ENCODE data around the gene PIM3.
A peak's percentile ranks its signal among the peaks of the same experiment; 100 is the strongest.

PIM3 gene
- 51.8 to 1,002 (median 180) reads per million in 17 experiments for total RNA-seq

DNA sequence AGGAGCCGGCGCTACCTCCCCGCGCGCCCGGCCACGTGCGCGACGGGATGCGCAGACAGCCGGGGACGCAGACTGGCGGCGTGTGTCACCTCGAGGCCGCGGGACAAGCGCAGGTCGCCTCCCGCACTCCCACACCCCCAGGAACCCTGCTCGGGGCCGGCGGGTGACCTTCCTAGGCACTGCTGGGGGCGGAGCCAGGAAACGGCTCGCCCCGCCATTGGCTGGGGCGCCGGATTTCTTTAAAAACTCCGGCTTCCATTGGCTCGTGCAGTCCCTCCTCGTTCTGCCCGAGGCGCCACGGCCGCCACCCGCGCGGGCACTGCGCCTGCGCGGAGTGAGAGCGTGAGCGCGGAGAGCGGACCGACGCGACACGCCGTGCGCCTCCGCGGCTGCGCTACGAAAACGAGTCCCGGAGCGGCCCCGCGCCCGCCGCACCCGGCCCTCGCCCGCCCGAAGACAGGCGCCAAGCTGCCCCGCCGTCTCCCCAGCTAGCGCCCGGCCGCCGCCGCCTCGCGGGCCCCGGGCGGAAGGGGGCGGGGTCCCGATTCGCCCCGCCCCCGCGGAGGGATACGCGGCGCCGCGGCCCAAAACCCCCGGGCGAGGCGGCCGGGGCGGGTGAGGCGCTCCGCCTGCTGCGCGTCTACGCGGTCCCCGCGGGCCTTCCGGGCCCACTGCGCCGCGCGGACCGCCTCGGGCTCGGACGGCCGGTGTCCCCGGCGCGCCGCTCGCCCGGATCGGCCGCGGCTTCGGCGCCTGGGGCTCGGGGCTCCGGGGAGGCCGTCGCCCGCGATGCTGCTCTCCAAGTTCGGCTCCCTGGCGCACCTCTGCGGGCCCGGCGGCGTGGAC, at the start of gene PIM3:
Gene PIM3, plus strand, starts transcription at position 614 of the 846 bp plus-strand sequence. Its CDS starts 176 bp downstream, at position 790.
- DNase-seq, result peak; percentile 98 to 99 (median 99)

GRCh38 chr22:49911881-49912625, 48.5 kb upstream of the PIM3 start:
- no peak for DNase-seq

- no peak for DNase-seq
Measured at GRCh38 chr22:49913026-49913425, 47.5 kb upstream of the PIM3 start.

GRCh38 chr22:49913446-49913845, 47.1 kb upstream of the PIM3 start:
- no peak for DNase-seq

- DNase-seq, result no peak
Measured at GRCh38 chr22:49914256-49914655, 46.3 kb upstream of the PIM3 start.

DNA sequence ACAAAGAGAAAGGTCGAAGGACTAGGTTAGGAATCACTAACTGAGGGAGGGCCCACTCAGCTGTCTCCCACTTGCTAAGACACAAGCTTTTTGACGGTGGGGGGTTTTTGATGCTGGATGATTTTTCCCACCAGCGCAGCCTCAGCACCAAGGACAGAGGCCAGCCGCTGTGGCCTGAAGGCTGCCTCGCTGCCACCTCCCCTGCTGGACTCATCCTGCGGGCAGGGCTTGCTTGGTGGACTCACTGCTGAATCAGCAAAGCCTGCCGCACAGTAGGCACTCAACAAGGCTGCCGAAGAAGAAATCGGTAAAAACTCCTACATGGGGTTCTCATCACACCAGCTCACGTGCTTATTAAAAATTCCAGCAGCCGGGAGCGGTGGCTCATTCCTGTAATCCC, 45.0 kb upstream of the PIM3 start:
- no peak for DNase-seq

GRCh38 chr22:49916831-49917230, 43.7 kb upstream of the PIM3 start:
- DNase-seq, result no peak

DNA sequence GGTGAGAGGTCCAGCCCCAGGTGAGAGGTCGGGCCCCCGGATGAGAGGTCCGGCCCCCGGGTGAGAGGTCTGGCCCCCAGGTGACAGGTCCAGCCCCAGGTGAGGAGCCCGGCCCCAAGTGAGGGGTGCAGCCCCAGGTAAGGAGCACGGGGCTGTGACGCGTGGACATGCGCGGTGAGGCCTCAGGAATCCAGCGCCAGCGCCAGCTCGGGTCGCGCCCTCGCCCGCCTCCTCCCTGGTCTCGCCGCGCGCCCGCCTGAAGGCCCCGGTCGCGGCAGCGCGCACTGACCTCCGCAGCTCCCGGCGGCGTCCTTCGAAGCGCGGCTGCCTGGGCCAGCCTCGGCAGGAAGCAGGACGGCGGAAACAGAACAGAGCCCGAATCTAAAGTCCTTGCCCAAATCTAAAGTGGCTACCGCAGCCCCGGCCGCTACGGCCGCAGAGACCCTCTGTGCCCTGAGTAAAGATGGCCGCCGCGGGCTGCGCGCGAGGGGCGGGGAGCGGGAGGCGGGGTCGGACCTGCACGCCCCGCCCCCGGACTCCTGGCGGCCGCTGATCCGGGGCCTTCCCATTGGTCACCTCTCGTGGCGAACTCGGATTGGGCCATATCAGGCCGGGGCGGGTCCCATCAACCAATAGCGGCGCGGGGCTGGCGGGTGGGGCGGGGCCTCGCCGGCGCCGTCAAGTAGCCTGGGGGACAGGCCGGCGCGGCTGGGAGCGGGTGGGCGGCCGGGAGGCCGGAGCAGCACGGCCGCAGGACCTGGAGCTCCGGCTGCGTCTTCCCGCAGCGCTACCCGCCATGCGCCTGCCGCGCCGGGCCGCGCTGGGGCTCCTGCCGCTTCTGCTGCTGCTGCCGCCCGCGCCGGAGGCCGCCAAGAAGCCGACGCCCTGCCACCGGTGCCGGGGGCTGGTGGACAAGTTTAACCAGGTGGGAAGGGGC, 42.3 kb upstream of the PIM3 start, which contains the start of the genes ALG12 and CRELD2:
Gene ALG12, minus strand, starts transcription at position 465 of the 937 bp plus-strand sequence. CDS start 4,673 bp downstream, outside the sequence.
Gene CRELD2, plus strand, starts transcription at position 661 of the 937 bp plus-strand sequence. Its CDS starts 136 bp downstream, at position 797.
- peak; percentile 99 to 100 (median 100) for DNase-seq

DNA sequence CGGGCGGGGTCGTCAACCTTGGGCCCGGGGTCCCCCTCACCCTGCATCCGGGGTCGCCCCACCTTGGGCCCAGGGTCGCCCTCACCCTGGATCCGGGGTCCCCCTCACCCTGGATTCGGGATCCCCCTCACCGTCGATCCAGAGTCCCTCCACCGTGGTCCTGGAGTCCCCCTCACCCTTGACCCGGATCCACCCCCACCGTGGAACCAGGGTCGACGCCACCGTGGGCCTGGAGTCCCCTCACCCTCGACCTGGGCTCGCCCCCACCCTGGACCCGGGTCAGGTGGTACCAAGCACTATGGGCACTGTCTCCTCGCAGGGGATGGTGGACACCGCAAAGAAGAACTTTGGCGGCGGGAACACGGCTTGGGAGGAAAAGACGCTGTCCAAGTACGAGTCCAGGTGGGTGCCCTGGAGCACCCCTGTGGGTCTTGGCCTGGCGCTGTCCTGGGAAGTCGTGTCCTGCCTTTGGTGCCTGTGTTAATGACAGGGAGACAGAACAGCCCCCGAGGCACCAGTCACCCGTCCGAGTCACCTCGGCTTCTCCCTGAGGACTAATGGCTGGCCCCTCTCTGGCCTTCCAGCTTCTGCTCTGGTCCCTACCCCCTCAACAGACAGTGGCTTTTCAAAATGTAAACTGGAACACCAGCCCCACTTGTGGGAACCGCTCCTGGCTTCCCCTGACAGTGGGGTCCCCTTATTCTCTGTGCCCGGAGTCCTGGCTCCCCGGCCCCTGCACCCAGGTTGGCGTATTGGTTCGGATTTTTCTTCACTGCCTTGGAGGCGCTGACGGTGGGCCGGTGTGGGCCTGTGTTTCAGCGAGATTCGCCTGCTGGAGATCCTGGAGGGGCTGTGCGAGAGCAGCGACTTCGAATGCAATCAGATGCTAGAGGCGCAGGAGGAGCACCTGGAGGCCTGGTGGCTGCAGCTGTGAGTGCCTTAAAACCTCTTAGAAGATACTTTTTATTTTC, 41.4 kb upstream of the PIM3 start:
- no peak for DNase-seq

DNA sequence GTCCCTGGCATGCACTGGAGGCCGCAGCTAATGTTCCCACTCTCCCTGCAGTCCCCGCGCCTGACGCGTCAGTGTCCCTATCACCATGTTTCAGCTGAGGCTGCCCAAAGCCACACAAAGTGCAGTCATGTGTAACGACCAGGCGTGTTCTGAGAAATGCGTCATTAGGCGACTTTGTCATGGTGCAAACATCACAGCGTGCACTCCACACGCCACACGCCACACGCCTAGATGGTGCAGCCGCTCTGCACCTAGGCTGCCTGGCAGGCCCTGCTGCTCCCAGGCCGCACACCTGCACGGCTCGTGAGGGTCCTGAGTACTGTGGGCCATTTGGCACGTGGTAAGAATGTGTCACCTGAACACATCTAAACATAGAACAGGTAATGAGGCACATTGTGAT, 39.7 kb upstream of the PIM3 start:
- no peak for DNase-seq

- no peak for DNase-seq
Measured at GRCh38 chr22:49921508-49922278, 38.9 kb upstream of the PIM3 start.

GRCh38 chr22:49922484-49922883, 38.1 kb upstream of the PIM3 start:
- no peak for DNase-seq

- no peak for DNase-seq
Measured at GRCh38 chr22:49922926-49923325, 37.6 kb upstream of the PIM3 start.

GRCh38 chr22:49923445-49923844, 37.1 kb upstream of the PIM3 start:
- peak in 2 of 4 experiments; percentile 35 to 36 for DNase-seq

- DNase-seq, result no peak
Measured at GRCh38 chr22:49924113-49924833, 36.3 kb upstream of the PIM3 start.

DNA sequence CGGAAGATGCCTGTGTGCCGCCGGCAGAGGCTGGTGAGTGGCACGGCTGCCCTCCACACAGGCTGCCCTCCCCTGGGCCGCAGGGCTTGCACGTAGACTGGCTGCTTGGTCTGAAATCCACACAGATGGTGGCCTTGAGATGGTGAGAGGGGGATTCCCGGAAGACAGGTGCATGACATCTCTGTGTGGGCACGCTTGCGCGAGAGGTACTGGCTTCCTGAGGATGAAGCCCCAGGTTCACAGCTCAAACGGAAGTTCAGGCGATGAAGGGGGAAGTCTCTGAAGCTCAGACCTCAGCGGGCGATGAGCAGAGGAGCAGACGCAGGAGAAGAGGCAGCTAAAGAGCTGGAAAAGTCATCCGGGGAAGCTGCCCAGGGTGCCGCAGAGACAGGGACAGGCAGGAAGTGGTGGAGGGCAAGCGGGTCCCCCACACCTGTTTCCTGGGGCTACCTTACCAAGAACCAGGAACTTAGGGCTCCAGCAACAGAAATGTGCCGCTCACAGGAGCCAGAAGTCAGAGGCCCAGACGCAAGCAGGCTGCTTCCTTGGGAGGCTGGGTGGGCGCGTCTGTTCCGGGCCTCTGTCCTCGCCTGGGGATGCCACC, 34.9 kb upstream of the PIM3 start:
- DNase-seq, result peak in 3 of 4 experiments; percentile 32 to 59 (median 57)

GRCh38 chr22:49926916-49927315, 33.7 kb upstream of the PIM3 start:
- no peak for DNase-seq

DNA sequence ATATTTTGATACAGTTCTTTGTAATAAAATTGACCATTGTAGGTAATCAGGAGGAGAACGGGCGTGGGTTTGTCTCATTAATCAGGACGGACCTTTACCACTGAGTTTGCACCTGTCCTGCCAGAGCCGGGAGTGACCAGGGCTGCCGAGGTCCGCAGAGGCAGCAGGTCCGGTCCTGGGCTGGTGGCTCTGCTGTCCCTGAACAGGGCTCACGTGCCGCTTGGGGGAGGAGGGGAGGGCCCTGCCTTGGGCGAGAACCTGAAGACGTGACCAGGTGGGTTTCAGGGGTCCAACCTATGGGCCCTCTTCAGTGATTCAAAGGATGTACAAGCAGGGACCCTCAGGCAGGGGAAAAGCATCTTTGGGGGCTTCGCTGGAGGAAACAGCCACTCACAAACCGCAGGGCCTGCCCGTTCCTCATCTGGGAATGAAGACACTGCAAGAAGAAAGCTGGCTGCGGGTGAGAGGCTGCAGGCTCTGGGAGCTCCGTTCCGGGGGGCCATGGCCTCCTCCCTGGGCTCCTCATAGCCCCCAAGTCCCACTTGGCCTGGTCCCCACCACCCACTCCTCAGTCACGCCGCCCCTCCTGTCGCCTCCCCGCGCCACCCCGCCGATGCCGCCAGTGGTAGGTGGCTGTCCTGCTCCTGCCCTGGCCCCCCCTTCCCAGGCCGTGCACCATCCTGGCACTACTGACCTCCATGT, 32.9 kb upstream of the PIM3 start:
- no peak for DNase-seq

DNA sequence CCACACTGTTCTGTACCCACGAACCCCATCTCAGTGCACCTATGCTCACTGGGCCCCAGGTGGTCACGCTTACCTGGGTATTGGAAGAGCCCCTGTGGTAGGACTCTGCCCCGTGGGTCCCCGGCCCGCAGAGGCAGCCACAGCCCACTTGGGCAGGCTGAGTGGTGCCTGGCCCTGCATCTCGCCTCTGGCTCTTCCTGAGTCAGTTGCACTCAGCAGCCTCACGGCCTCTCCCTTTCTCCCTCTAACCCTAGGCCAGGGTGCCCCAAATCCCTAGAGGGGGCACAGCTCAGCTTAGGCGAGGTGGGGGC, 32.4 kb upstream of the PIM3 start:
- no peak for DNase-seq

Measured in suppressor macrophage (primary cell).